HL-60 (cell line): Measurements from ENCODE around the gene BEND6.
"Not testable (repeated sequence)": the region's sequence is repeated elsewhere in the genome, so short reads cannot be mapped to it uniquely, and the experiment has no call there.

Source experiments
- CTCF ChIP-seq: IDR thresholded peaks from one replicate; pipeline ENCODE4 v1.5.1; 2011; ENCODE audit warnings: low read length, control low read depth, inconsistent platforms; ENCODE audit not compliant: insufficient read depth
- GABPA ChIP-seq: IDR thresholded peaks from 2 replicates; pipeline ENCODE4 v1.6.1; 2012; ENCODE audit warnings: low read depth
- REST ChIP-seq: IDR thresholded peaks from 2 replicates; pipeline ENCODE4 v1.6.1; 2012; ENCODE audit warnings: low read depth; ENCODE audit not compliant: insufficient replicate concordance

- not testable (repeated sequence) for TF ChIP-seq GABPA, CTCF, REST
Observed at GRCh38 chr6:56999748-57000147, 44.8 kb downstream of the BEND6 start.
